ENCODE measurements around the gene PYGO1. TPM values are rescaled to one million over a fixed set of nuclear protein-coding genes. Genes with fewer than 3 reads are reported as not detected.

PYGO1 gene, protein sequence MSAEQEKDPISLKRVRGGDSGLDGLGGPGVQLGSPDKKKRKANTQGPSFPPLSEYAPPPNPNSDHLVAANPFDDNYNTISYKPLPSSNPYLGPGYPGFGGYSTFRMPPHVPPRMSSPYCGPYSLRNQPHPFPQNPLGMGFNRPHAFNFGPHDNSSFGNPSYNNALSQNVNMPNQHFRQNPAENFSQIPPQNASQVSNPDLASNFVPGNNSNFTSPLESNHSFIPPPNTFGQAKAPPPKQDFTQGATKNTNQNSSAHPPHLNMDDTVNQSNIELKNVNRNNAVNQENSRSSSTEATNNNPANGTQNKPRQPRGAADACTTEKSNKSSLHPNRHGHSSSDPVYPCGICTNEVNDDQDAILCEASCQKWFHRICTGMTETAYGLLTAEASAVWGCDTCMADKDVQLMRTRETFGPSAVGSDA
- 7.5 to 9.7 TPM (median 7.9 TPM) in 5 replicates for total RNA-seq (2022; extraction: Qiagen RNA extraction; ENCODE audit: low read depth)

DNA sequence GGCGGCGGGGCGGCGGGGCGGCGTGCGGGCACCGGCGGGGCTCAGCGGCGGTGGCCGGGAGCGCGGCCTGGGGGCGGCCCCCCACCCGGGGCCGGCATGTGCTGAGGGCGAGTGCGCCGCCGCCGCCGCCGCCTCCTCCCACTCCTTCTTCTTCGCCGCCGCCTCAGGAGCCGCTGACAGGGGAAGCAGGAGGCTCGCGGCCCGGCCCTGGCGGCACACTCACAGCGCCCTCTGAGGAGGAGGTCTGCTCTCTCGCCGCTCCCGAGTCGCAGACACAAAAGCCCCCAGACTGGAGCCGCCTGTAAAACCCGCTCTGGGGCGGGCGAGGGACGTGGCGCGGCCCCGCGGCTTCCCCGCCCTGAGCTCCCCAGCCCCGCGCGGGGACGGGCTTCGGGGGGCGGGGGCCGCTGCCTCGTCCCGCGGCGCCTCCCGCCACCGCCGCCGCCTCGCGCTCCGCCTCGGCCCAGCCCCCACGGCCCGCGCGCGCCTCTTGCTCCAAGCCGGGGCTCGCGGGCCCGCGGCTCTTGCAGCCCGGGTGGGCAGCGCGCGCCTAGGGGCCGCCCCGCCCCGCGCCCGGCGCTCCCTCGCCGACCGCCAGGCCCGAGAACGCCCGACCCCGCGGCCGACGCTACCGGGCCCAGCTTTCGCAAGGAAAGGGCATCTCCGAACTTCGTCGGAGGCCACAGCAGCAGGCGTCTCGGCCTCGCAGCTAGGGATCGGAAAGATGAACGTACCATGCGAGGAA, at the start of gene PYGO1:
Gene PYGO1 (minus strand): TSS at position 276 of the 745 bp plus-strand sequence. CDS start 462 bp downstream, outside the sequence.

Other genes with a start within 250 kb of the PYGO1 start
- gene CCPG1, start 180.0 kb downstream of the PYGO1 start, total RNA-seq (2022; extraction: Qiagen RNA extraction; ENCODE audit: low read depth): 33.6 to 47.5 TPM (median 39.9 TPM) in 5 replicates
- 3.2 to 4.1 TPM (median 3.8 TPM) in 5 replicates for gene PIERCE2, start 179.8 kb downstream of the PYGO1 start, total RNA-seq (2022; extraction: Qiagen RNA extraction; ENCODE audit: low read depth)
- gene DNAAF4, start 80.1 kb downstream of the PYGO1 start, total RNA-seq (2022; extraction: Qiagen RNA extraction; ENCODE audit: low read depth): 7.4 to 10.2 TPM (median 9.1 TPM) in 5 replicates
- 8.8 to 12.5 TPM (median 10.8 TPM) in 5 replicates for gene PRTG, start 154.8 kb upstream of the PYGO1 start, total RNA-seq (2022; extraction: Qiagen RNA extraction; ENCODE audit: low read depth)